ENCODE data around the gene TOMM20.
"Not testable (repeated sequence)": the region's sequence is repeated elsewhere in the genome, so short reads cannot be mapped to it uniquely, and the experiment has no call there.

The TOMM20 gene

GRCh38 chr1:235128456-235129328 lies at the start of gene TOMM20:
TOMM20 (minus strand) TSS chr1:235128837; CDS start chr1:235128715, 122 bp downstream.
- peak; percentile 93 for DNase-seq

- DNase-seq: no peak
These were observed 47.8 kb upstream of the TOMM20 start for GRCh38 chr1:235176486-235176885.

GRCh38 chr1:235169986-235170385 lies 41.3 kb upstream of the TOMM20 start:
- DNase-seq: no peak

DNA sequence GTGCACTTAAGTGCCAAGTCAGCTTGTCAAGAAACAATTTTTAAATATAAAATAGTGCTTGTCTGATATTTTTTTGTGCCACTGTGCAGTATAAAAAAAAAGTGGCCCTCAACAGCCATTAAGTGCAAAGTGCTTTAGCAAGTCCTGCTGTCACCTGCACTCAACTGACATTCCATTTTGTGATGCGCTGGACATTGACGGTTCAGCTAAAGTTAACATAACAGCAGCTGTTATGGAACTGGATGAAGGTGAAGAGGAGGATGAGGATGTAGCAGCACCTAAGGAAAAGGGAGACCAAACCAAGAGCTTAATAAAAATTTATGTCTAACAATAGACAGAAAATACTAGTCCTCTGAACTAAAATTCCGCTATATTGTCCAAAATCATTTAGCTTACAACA lies 39.7 kb upstream of the TOMM20 start:
- no peak for DNase-seq

GRCh38 chr1:235161685-235162327 lies 33.2 kb upstream of the TOMM20 start:
- no peak for DNase-seq

DNA sequence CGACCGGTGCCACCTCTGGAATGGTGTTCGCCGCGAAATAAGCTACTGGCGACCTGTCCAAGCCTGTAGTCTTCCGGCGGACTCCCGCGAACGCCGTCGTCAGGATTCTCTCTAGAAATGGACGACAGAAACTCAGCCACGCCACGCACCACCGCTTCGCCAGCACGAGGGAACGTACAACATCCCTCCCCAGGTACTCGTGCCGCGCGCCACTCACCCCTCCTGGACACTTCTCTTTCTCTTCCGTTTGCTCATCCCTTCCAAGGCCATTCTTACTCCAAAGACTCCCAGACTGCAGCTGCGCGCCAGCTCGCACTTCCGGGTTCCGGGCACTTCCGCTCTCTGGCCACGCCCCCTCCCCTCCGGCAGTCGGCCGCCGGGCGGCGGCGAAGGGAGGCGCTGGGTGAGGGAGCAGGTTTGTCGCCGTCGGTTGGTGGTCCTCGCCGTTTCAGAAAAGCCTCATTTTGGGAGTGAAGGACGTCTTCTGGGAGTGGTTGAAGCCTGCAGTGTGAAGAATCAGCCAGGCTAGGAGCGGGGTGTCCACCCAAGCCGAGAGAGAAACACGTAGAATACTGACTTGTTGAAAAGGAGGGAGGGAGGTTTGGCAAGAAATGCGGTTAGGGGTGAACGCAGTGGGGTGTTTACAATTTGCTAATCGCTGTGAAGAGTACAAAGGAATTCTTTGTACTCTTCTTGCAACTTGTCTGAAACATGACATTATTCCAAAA lies 32.5 kb upstream of the TOMM20 start, which contains the start of gene RBM34:
Gene RBM34, minus strand, starts transcription at position 294 of the 728 bp plus-strand sequence. Its CDS starts 24 bp downstream, at position 270.
- peak; percentile 69 for DNase-seq

- no peak for DNase-seq
These were observed 31.8 kb upstream of the TOMM20 start for GRCh38 chr1:235160383-235160956.

- not testable (repeated sequence) for DNase-seq
These were observed 31.3 kb upstream of the TOMM20 start for GRCh38 chr1:235159930-235160329.

DNA sequence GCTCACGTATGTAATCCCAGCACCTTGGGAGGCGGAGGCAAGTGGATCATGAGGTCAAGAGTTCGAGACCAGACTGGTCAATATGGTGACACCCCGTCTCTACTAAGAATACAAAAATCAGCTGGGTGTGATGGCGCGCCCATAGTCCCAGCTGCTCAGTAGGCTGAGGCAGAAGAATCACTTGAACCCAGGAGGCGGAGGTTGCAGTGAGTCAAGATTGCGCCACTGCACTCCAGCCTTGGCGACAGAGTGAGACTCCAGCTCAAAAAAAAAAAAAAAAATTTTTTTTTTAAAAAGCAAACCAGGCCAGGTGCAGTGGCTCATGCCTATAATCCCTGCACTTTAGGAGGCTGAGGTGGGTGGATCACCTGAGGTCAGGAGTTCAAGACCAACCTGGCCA lies 30.6 kb upstream of the TOMM20 start:
- not testable (repeated sequence) for DNase-seq

DNA sequence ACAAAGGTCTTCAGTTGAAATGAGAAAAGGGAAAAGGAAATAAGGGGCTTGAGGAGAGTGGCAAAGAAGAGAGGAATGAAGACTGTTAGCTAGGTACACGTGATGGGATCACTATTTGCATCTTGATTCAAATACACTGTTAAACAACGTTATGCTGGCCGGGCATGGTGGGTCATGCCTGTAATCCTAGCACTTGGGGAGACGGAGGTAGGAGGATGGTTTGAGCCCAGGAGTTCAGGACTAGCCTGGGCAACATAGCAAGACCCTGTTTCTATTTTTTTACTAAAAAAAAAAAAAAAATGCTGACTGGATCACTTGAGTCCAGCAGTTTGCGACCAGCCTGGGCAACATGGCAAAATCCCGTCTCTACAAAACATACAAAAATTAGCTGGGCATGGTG lies 30.0 kb upstream of the TOMM20 start:
- DNase-seq: no peak

DNA sequence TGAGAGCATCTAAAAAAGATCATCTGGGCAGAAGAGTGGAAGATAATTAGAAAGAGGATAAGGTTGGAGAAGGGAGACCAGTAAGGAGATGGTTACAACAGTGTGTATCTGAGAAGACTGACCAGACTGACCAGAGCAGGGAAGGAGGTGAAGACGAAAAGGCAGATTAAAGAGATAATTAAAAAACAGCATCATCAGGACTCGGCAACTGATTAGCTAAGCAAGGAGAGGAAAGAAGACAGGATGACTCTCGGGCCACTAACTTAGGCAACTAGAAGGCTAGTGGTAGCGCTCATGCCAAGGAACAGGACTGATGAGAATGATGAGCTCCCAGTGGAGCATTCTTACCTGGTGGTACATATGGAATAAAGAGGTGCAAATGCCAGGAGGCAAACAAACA lies 28.5 kb upstream of the TOMM20 start:
- no peak for DNase-seq

DNA sequence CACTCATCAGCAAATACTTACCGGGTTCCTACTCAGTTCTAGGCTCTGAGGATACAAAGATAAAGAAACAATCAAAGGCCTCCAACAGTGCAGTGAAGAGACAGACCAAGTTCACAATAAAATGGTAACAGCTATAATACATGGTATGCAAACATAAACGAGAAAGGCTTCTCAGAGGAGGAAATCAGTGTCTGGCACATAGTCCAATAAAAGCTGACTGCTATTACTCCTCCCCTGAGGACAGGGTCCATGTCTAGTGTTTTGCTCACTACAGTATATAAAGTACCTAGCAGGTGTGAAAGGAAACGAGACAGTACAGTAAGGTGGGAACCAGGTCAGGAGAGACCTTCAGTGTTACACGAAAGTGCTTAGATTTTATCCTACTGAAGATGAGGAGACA lies 28.1 kb upstream of the TOMM20 start:
- no peak for DNase-seq

DNA sequence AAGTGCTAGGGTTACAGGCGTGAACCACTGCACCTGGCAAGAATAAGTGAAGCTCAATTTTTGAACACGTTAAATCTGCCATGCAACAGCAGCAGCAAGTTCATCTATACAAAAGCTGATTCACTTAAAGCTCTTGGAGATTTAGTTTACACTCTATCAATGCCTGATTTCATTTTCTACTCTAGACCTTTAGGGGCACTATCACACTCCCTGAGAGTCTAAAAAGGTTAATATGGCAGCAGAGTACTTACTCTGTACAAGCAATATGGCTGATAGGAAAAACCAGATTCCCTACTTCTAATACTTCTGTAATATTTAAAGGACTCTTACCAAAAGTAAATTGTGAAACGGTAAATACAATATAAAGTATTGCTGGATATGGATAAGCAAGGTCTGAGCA lies 27.6 kb upstream of the TOMM20 start:
- DNase-seq: no peak

- DNase-seq: no peak
These were observed 23.6 kb upstream of the TOMM20 start for GRCh38 chr1:235152235-235152634.

- DNase-seq: no peak
These were observed 22.4 kb upstream of the TOMM20 start for GRCh38 chr1:235151033-235151432.

DNA sequence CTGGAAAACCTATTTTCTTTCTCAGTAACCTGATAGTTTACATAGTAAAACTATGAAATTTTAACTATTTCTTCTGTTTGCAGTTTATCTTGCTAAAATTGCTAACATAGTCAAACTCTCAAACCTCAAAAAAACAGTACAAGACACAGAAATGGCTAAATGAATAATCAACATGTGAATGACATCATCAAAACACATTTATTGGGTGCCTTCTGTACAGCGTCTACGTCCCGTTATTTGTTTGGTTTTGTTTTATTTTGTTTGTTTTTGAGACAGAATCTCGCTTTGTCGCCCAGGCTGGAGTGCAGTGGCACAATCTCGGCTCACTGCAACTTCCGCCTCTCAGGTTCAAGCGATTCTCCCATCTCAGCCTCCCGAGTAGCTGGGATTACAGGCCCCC lies 21.2 kb upstream of the TOMM20 start:
- DNase-seq: no peak

DNA sequence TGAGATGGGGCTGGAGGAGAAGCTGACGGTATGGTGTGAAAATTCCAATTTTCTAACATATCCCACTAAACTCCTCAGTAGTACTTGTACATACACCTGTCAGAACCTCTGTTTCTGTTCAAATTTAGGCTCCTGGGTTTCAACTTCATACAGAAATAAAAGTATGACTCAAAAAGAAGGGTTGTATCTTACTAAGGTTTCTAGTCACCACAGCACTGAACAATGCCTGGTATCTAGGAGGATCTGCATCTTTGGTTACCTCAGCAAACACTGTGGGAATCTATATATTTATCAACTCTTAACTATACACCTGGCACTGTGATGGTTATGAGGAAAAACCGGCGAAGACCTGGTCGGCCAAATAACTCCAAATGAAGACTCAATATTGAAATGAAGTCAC lies 18.6 kb upstream of the TOMM20 start:
- DNase-seq: no peak

DNA sequence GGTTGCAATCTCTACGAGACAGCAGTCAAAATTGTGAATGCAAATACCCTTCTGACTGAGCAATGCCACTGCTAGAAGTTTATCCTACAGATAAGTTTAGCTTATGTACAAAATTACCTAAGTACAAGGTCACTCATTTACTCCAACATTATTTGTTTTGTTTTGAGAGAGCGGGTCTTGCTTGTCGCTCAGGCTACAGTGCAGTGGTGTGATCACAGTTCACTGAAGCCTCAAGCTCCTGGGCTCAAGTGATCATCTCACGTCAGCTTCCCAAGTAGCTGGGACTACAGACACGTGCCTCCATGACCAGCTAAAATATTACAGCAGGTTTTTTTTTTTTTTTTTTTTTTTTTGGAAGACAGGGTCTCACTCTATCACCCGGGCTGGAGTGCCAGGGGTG lies 17.0 kb upstream of the TOMM20 start:
- DNase-seq: no peak

- no peak for DNase-seq
These were observed 14.4 kb upstream of the TOMM20 start for GRCh38 chr1:235142991-235143390.

DNA sequence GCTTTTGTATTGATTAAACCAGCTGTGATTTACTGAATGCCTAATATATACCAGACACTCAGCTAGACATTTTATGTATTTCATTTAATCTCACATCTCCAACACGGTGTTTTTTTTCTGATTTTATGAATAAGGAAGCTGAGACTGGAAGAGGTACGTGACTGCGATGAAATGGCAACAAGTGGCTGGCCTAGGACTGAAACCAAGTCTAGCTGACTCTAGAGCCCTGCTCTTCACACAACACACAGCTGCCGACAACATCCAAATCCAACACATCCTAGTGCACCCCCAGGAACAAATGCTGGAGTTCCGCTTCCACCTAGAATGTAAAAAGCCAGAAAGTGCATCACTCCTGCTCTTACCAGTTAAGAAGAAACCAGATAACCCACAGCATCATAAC lies 10.7 kb upstream of the TOMM20 start:
- DNase-seq: no peak

DNA sequence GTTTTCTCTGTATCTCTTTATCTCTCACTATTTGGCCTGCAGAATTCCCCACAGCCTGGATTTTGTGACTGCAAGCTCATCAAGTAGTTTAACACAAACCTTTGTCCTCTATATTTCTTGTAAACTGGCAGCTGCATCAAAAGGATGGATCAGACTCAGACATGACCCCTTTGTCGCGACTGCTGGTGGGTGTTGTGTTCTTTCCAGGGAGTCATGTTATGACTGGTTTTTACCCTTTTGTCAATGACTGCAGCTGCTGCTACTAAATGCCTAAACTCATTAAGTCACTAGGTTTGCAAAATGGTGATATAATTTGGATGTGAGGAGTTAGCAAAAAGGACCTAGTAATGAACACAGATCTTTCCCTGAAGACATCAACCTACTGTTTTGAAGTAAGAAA lies 10.2 kb upstream of the TOMM20 start:
- no peak for DNase-seq

DNA sequence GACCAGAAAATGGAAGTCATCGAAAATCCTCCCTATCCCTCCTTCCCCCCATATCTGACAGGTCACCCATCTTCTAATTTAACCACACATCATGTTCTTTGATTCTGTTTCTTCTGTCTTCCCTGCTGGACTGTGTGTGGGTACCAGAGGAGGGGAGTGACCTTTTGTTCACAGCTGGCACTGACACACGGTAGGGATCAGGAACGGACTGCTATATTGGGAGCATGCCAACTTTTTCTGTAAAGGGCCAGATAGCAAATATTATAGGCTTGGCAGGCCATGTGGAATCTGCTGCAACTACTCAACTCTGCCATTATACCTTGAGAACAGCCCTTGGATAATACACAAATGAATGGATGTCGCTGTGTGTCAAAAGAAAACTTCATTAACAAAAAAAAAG lies 7.5 kb upstream of the TOMM20 start:
- DNase-seq: no peak

DNA sequence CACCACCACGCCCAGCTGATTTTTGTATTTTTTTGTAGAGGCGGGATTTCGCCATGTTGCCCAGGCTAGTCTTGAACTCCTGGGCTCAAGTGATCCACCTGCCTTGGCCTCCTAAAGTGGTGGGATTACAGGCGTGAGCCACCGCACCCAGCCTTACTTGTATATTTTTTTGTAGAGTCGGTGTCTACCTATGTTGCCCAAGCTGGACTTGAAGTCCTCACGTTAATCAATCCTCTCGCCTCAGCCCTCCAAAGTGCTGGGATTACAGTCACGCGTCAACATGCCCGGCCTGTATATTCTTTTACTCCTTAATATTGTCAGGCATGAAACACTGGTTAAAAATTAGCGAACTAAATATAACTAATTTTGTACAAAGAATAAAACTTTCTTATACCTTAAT lies 5.5 kb upstream of the TOMM20 start:
- no peak for DNase-seq

Data from NCI-H510A (cell line).